ENCODE measurements around the gene RAB8A.

GRCh38 chr19:16121141-16121540 lies 9.5 kb downstream of the RAB8A start:
- TF ChIP-seq CTCF (IDR thresholded peaks at IDR 0.05 in 8 of 11, conservative IDR thresholded peaks at IDR 0.05 in 3 of 11) = no peak
- TF ChIP-seq POLR2AphosphoS5 (IDR thresholded peaks at IDR 0.05) = no peak
- no peak for TF ChIP-seq POLR2A (IDR thresholded peaks at IDR 0.05)
